Peyer's patch (tissue), 4 donors: Measurements from ENCODE around the gene TUBB3. TPM values are rescaled to one million over a fixed set of nuclear protein-coding genes. Genes with fewer than 3 reads are reported as not detected.
"Not testable (repeated sequence)": the region's sequence is repeated elsewhere in the genome, so short reads cannot be mapped to it uniquely, and the experiment has no call there.

Source experiments
- DNase-seq, 3 donors: peaks; one replicate each; pipeline ENCODE4 v3.0.0-alpha.2; 2017 to 2019
- H3K27ac ChIP-seq, 4 donors: fragments of 200-600 bp; sonication (generic); one replicate each; pipeline ENCODE4 v1.5.1; 2016 to 2019
- H3K27me3 ChIP-seq, 2 donors: fragments of 200-600 bp; sonication (generic); one replicate each; pipeline ENCODE4 v1.5.1; 2019
- H3K36me3 ChIP-seq, 3 donors: fragments of 200-600 bp; sonication (generic); one replicate each; pipeline ENCODE4 v1.5.1; 2016 to 2019
- H3K4me1 ChIP-seq, 4 donors: fragments of 200-600 bp; sonication (generic); one replicate each; pipeline ENCODE4 v1.5.1; 2016 to 2019
- H3K4me3 ChIP-seq, 4 donors: fragments of 200-600 bp; sonication (generic); 1 replicate in 3 of 4; 2 replicates in 1 of 4; pipeline ENCODE4 v1.5.1; 2016 to 2019; ENCODE audit warnings: mild to moderate bottlenecking in 1 of 4
- H3K9me3 ChIP-seq, 4 donors: fragments of 200-600 bp; sonication (generic); one replicate each; pipeline ENCODE4 v1.5.1; 2016 to 2019; ENCODE audit warnings: mild to moderate bottlenecking in 1 of 4
- CTCF ChIP-seq, 6 experiments: fragments of 450-650 bp in 4 of 6; fragments of 200-600 bp in 2 of 6; sonication (generic) in 1 of 6; IDR thresholded peaks; one replicate each; pipeline ENCODE4 v1.5.1; 2017 to 2019; ENCODE audit warnings: antibody characterized with exemption in 6 of 6, mild to moderate bottlenecking in 3 of 6, moderate library complexity in 1 of 6
- POLR2A ChIP-seq, 2 donors: fragments of 450-650 bp; IDR thresholded peaks; one replicate each; pipeline ENCODE4 v1.5.1; 2017; ENCODE audit warnings: antibody characterized with exemption in 2 of 2, mild to moderate bottlenecking in 2 of 2, moderate library complexity in 2 of 2
- total RNA-seq, 4 donors: library from RNA; depleted of rRNA; stranded (reverse); fragments of >200 nt; gene quantifications; one replicate each; pipeline ENCODE4 v1.1.0, GENCODE V29; 2016

TUBB3 gene
- total RNA-seq, 4 donors from 2014 or later: 2.1 to 12.4 (median 4.6) TPM

GRCh38 chr16:89912627-89913026 is 10.5 kb upstream of the TUBB3 start:
- Histone ChIP-seq H3K4me3 (no peak overlapping the region), H3K27ac (no peak overlapping the region), H3K27me3 (no peaks in the 10 kb centered on the region), H3K36me3 (peaks cover 0 to 33% (median 0%) of the 10 kb centered on the region in 3 donors), H3K4me1 (peaks cover 4 to 10% (median 5%) of the 10 kb centered on the region in 4 donors), H3K9me3 (no peaks in the 10 kb centered on the region)
- TF ChIP-seq CTCF (IDR thresholded peaks at IDR 0.05) (no peak), POLR2A (IDR thresholded peaks at IDR 0.05) (no peak)
- no peak for DNase-seq

GRCh38 chr16:89913408-89914387 is 9.4 kb upstream of the TUBB3 start:
- Histone ChIP-seq H3K27ac (no peak overlapping the region), H3K4me3 (no peak overlapping the region), H3K36me3 (peaks cover 0 to 23% (median 0%) of the 10 kb centered on the region in 3 donors), H3K27me3 (peaks cover 0 to 4% of the 10 kb centered on the region in 2 donors), H3K4me1 (peaks cover 5 to 21% (median 16%) of the 10 kb centered on the region in 4 donors), H3K9me3 (no peaks in the 10 kb centered on the region)
- DNase-seq: no peak
- TF ChIP-seq CTCF (IDR thresholded peaks at IDR 0.05) (no peak), POLR2A (IDR thresholded peaks at IDR 0.05) (no peak)

- H3K27me3 ChIP-seq, H3K4me3 ChIP-seq, H3K9me3 ChIP-seq, DNase-seq, H3K27ac ChIP-seq: not testable (repeated sequence)
- Histone ChIP-seq H3K4me1 (peaks cover 5 to 25% (median 18%) of the 10 kb centered on the region in 4 donors), H3K36me3 (peaks cover 0 to 16% (median 0%) of the 10 kb centered on the region in 3 donors)
Observed at GRCh38 chr16:89914642-89915285, 8.4 kb upstream of the TUBB3 start.

GRCh38 chr16:89915303-89916232 is 7.6 kb upstream of the TUBB3 start:
- TF ChIP-seq POLR2A (IDR thresholded peaks at IDR 0.05): no peak
- TF ChIP-seq CTCF (IDR thresholded peaks at IDR 0.05): no peak
- DNase-seq: no peak
- Histone ChIP-seq H3K4me1 (peaks cover 5 to 21% (median 18%) of the 10 kb centered on the region in 4 donors), H3K27me3 (peaks cover 0 to 5% of the 10 kb centered on the region in 2 donors), H3K36me3 (peaks cover 0 to 11% (median 0%) of the 10 kb centered on the region in 3 donors), H3K4me3 (no peak overlapping the region), H3K9me3 (no peaks in the 10 kb centered on the region), H3K27ac (no peak overlapping the region)

DNA sequence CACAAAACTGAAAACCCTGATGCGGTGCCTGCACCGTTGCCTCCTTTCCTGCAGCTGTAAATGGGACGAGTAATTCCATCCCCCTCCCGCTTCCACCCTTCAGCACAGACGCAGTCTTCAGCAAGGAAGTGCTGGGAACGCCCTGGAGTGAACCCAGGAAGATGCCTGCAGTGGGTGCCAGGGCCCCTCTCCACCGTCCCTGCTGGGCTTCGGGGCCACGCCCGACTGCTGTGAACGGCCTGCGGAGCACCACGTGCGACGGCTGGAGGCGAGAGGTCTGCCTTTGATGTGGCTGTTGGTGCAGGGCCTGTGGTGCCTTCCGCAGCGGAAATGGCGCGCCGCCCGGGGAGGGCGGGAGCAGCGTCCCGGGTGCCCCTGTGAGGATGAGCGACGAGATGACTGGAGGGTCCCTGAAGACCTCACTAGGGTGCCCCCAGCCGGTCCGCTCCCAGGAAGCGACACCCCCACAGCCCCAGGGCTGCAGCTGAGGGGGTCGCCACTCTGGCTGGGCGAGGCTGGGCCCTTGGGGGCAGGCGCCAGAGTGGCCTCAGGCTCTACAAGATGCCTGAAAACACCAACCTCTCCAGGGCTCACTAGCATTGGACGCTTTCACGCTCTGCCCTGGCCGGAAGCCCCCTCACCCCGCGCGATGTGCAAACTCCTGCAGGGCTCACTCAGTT is 5.2 kb upstream of the TUBB3 start:
- peak; percentile 72 to 94 (median 88) for DNase-seq
- TF ChIP-seq CTCF (IDR thresholded peaks at IDR 0.05) (no peak), POLR2A (IDR thresholded peaks at IDR 0.05) (no peak)
- Histone ChIP-seq H3K36me3 (no peaks in the 10 kb centered on the region), H3K27me3 (peaks cover 0 to 12% of the 10 kb centered on the region in 2 donors), H3K27ac (peak overlapping the region in 3 of 4 donors; percentile 47 to 67 (median 51)), H3K4me1 (peaks cover 5 to 40% (median 28%) of the 10 kb centered on the region in 4 donors), H3K4me3 (peak overlapping the region in 3 of 4 donors; percentile 35 to 49 (median 42)), H3K9me3 (no peaks in the 10 kb centered on the region)
